AG08396 (cell line): ENCODE measurements around the gene NUCB1.

Experiments used
- DNase-seq: peaks from one replicate; pipeline ENCODE4 v3.0.0; 2012; ENCODE audit warnings: low spot score, mixed read lengths

NUCB1 gene

GRCh38 chr19:48935864-48936263 lies 35.8 kb downstream of the NUCB1 start:
- DNase-seq: no peak

DNA sequence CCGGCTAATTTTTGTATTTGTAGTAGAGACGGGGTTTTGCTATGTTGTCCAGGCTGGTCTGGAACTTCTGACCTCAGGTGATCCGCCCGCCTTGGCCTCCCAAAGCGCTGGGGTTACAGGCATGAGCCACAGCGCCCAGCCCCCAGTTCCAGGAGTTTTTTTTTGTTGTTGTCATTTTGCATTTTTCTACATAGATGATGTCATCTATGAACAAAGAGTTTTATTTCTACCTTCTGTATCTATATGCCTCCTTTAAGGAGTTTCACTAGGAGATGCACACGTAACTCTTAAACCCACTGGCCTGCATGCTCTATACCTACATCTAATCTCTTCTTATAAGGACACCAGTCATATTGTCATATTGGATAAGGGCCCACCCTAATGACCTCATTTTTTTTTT lies 38.1 kb downstream of the NUCB1 start:
- DNase-seq: no peak

DNA sequence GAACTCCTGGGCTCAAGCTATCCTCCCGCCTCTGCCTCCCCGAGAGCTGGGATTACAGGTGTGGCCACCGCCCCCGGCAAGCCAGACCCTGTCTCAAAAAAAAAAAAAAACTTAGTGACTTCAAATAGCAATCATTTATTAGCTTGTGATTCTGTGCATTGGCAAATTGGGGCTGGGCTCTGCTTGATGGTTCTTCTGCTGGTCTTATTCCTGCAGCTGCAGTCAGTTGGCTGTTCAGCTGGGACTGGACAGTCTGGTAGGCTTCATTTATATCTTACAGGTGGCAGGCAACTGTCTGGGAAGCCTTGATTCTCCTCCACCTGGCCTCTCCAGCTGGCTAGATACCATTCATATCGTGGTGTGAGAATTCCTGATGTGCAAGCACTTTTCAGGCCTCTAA lies 40.8 kb downstream of the NUCB1 start:
- no peak for DNase-seq

- DNase-seq: no peak
Measured at GRCh38 chr19:48943081-48943480, 43.0 kb downstream of the NUCB1 start.

DNA sequence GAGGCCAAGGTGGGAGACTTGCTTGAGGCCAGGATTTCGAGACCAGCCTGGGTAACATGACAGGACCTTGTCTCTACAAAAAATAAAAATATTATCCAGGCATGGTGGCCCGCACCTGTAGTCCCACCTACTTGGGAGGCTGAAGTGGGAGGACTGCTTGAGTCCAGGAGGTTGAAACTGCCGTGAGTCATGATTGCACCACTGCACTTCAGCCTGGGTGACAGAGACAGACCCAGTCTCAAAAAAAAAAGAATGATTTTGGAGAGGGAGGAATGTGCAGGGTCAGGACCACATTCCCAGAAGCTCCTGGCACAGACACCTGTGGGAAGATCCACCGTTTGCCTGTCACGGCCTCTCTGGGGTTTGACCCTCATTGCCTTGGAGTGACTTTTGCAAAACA lies 45.3 kb downstream of the NUCB1 start:
- no peak for DNase-seq

GRCh38 chr19:48945817-48946216 lies 45.7 kb downstream of the NUCB1 start:
- DNase-seq: no peak

GRCh38 chr19:48946463-48947257 lies 46.5 kb downstream of the NUCB1 start:
- DNase-seq: no peak

- DNase-seq: no peak
Measured at GRCh38 chr19:48947258-48947542, 47.1 kb downstream of the NUCB1 start.

DNA sequence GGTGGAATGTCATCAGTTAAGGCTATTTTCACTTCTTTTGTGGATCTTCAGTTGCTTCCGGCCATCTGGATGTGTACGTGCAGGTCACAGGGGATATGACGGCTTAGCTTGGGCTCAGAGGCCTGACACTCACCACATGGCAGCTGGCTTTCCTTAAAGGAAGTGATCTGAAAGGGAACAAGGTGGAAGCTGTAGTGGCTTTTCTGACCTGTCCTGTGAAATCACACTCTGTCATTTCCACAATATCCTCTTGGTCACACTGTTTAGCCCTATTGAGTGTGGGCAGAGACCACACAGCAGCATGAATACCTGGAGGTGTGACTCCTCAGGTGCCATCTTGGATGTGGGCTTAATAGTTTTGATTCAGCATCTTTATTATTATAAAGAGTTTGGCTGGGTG lies 50.0 kb downstream of the NUCB1 start:
- DNase-seq: no peak

- no peak for DNase-seq
Measured at GRCh38 chr19:48950830-48951519, 50.9 kb downstream of the NUCB1 start.

DNA sequence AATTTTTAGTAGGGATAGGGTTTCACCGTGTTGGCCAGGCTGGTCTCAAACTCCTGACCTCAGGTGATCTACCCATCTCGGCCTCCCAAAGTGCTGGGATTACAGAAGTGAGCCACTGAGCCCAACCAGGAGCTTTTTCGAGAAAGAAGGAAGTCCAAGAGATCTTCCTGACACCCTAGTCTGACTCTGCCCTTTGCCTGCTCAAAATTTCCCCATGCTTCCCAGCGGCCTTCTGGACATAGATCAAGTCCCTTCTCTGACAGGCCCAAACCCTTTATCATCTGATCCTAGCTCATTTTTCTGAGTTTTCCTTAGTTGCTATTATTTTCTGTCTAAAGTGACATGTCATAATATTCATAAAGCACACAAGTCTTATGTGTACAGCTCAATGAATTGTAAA lies 53.0 kb downstream of the NUCB1 start:
- DNase-seq: no peak

GRCh38 chr19:48953990-48954594 lies 54.0 kb downstream of the NUCB1 start:
- no peak for DNase-seq

- peak; percentile 97 for DNase-seq
Measured at GRCh38 chr19:48954595-48955307, 54.6 kb downstream of the NUCB1 start, which contains the start of gene BAX. TSS of gene BAX (plus strand) at chr19:48954875. CDS start at chr19:48954929, 54 bp downstream.

GRCh38 chr19:48955308-48955958 lies 55.3 kb downstream of the NUCB1 start:
- DNase-seq: no peak

DNA sequence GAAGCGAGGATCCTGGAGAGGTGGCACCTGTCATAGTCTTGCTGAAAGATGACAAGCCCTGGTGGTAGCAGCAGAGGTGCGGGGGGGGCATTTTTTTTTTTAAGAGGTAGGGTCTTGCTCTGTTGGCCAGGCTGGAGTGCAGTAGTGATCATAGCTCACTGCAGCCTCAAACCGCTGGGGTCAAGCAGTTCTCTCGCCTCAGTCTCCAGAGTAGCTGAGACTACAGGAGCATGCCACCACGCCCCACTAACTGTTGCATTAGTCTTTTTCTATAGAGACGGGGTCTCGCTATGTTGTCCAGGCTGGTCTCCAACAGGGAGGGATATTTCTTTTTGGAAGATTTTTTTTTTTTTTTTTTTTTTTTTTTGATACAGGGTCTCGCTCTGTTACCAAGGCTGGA lies 57.9 kb downstream of the NUCB1 start:
- no peak for DNase-seq

- no peak for DNase-seq
Measured at GRCh38 chr19:48959341-48960239, 59.5 kb downstream of the NUCB1 start.

DNA sequence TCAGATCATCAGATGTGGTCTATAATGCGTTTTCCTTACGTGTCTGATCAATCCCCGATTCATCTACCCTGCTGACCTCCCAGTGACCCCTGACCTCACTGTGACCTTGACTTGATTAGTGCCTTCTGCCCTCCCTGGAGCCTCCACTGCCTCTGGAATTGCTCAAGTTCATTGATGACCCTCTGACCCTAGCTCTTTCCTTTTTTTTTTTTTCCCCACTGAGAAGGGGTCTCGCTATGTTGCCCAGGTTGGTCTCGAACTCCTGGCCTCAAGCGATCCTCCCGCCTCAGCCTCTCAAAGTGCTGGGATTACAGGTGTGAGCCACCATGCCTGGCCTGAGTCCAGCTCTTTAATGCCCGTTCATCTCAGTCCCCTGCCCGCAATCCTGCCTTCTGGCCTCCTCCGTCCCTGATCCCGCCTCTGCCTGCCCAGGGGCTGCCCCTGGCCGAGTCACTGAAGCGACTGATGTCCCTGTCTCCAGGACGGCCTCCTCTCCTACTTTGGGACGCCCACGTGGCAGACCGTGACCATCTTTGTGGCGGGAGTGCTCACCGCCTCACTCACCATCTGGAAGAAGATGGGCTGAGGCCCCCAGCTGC lies 61.0 kb downstream of the NUCB1 start:
- DNase-seq: no peak

DNA sequence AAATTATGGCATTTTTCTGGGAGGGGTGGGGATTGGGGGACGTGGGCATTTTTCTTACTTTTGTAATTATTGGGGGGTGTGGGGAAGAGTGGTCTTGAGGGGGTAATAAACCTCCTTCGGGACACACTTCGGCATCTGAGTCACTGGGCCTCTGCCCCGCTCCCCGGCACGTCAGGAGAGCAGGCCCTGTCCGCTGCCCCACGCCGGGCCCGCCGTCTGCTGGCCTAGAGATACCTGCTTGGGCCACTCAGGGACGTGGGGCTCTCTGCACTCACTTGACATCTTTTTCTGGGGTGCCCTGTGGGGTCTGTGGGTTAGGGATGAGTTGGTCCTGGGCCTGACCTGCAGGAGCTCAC lies 61.5 kb downstream of the NUCB1 start:
- DNase-seq: no peak

GRCh38 chr19:48962029-48962848 lies 62.1 kb downstream of the NUCB1 start:
- DNase-seq: no peak

GRCh38 chr19:48962849-48963165 lies 62.7 kb downstream of the NUCB1 start:
- DNase-seq: no peak
